Transverse colon (tissue), 4 donors: ENCODE results near the gene CA14. TPM values are rescaled to one million over a fixed set of nuclear protein-coding genes. Genes with fewer than 3 reads are reported as not detected.

Experiments
- DNase-seq: peaks from one replicate; pipeline ENCODE4 v3.0.0-alpha.2; 2019
- H3K27ac ChIP-seq, 4 donors: fragments of 200-600 bp; sonication (generic); 2 replicates each; pipeline ENCODE4 v1.5.1; 2016 to 2018; ENCODE audit warnings: inconsistent platforms in 4 of 4
- H3K27me3 ChIP-seq: fragments of 200-600 bp; sonication (generic); 2 replicates; pipeline ENCODE4 v1.5.1; 2017; ENCODE audit warnings: inconsistent platforms
- H3K36me3 ChIP-seq, 4 donors: fragments of 200-600 bp; sonication (generic); 2 replicates each; pipeline ENCODE4 v1.5.1; 2017 to 2019; ENCODE audit warnings: inconsistent platforms in 4 of 4
- H3K4me1 ChIP-seq, 4 donors: fragments of 200-600 bp; sonication (generic); 2 replicates each; pipeline ENCODE4 v1.5.1; 2017 to 2020; ENCODE audit warnings: inconsistent platforms in 4 of 4
- H3K4me3 ChIP-seq, 4 donors: fragments of 200-600 bp; sonication (generic); 1 replicate in 1 of 4; 2 replicates in 3 of 4; pipeline versions ENCODE4 v1.5.1 to v1.6.1; 2017 to 2019; ENCODE audit warnings: inconsistent platforms in 4 of 4
- H3K9me3 ChIP-seq, 2 donors: fragments of 200-600 bp; sonication (generic); 2 replicates each; pipeline ENCODE4 v1.5.1; 2017 to 2019; ENCODE audit warnings: inconsistent platforms in 2 of 2
- CTCF ChIP-seq, 5 experiments: fragments of 200-600 bp in 3 of 5; fragments of 450-650 bp in 2 of 5; sonication (generic) in 3 of 5; IDR thresholded peaks; 1 replicate in 2 of 5; 2 replicates in 3 of 5; pipeline ENCODE4 v1.5.1; 2016 to 2017; ENCODE audit warnings: antibody characterized with exemption in 5 of 5, inconsistent platforms in 3 of 5, mild to moderate bottlenecking in 2 of 5, moderate library complexity in 1 of 5
- EP300 ChIP-seq: sonication (generic); formaldehyde crosslinking; IDR thresholded peaks from one replicate; pipeline ENCODE4 v1.6.1; 2017; ENCODE audit warnings: antibody characterized with exemption, low read depth
- POLR2A ChIP-seq: fragments of 450-650 bp; IDR thresholded peaks from one replicate; pipeline ENCODE4 v1.6.1; 2016; ENCODE audit warnings: antibody characterized with exemption, mild to moderate bottlenecking, moderate library complexity
- POLR2AphosphoS5 ChIP-seq, 3 donors: sonication (generic); formaldehyde crosslinking; IDR thresholded peaks; one replicate each; pipeline ENCODE4 v1.6.1; 2016; ENCODE audit warnings: antibody characterized with exemption in 3 of 3
- WGBS, 2 donors: methylation state at CpG; one replicate each; pipeline ENCODE4 v1.1.5; 2018; ENCODE audit warnings: low coverage in 1 of 2; 5-methylcytosine and 5-hydroxymethylcytosine counted together
- in situ Hi-C, 4 donors: fragments of 200-750 bp; cut with MboI; loops; one replicate each; pipeline versions ENCODE4 v1.15.0 to v1.15.1; 2017; ENCODE audit warnings: low sequenced_read_pairs in 3 of 4, low pct_ligation_motif_present in 1 of 4, low pct_unique_long_range_greater_than_20kb in 1 of 4
- intact Hi-C: fragments of 100-400 bp; cut with DNase I; formaldehyde crosslinking; loops from one replicate; pipeline ENCODE4 v1.15.1; 2023; ENCODE audit warnings: low total_unique reads
- total RNA-seq, 4 donors: library from RNA; depleted of rRNA; stranded (reverse); fragments of >200 nt; gene quantifications; one replicate each; pipeline ENCODE4 v1.1.0, GENCODE V29; 2016

Gene CA14
- total RNA-seq, 4 donors from 2014 or later, result 0.27 to 1.1 (median 0.48) TPM; not detected in 1

DNA sequence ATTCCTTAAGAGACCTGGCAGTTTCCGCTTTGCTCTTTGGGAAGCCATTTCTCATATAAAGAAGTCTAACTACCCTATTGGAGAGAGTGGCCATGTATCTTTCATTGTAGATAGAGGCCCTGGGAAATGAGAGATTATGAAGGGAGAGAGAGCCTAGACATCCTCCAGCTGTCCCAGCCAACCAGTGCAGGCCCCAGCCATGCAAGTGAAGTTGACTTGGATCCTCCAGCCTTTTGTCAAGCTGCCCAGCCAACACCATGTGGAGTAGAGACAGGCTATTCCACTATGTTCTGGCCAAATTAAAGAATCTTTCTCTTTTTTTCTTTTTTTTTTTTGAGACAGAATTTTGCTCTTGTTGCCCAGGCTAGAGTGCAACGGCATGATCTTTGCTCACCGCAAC lies 14.6 kb upstream of the CA14 start:
- H3K4me1 ChIP-seq, result no peaks in the 10 kb centered on the region
- intact Hi-C loops, result no loop called here
- no peak for DNase-seq
- H3K27ac ChIP-seq, result no peak overlapping the region
- in situ Hi-C loops, result no loop called here
- 88 to 92% methylated on average over 1 to 3 of the region's 3 CpGs for WGBS, 2 donors
- H3K27me3 ChIP-seq, result no peaks in the 10 kb centered on the region
- TF ChIP-seq CTCF (IDR thresholded peaks at IDR 0.05), result no peak
- H3K36me3 ChIP-seq, result no peaks in the 10 kb centered on the region
- H3K4me3 ChIP-seq, result no peak overlapping the region
- no peaks in the 10 kb centered on the region for H3K9me3 ChIP-seq

- Histone ChIP-seq H3K4me1 (no peaks in the 10 kb centered on the region), H3K36me3 (no peaks in the 10 kb centered on the region), H3K4me3 (no peak overlapping the region), H3K27ac (no peak overlapping the region), H3K27me3 (no peaks in the 10 kb centered on the region), H3K9me3 (no peaks in the 10 kb centered on the region)
- in situ Hi-C loops, result no loop called here
- whole genome bisulfite sequencing, 2 donors, result 73 to 74% methylated on average over 2 of the region's 2 CpGs
- TF ChIP-seq CTCF (IDR thresholded peaks at IDR 0.05) (no peak), POLR2AphosphoS5 (IDR thresholded peaks at IDR 0.05) (no peak)
- intact Hi-C loops, result no loop called here
- DNase-seq, result no peak
These were observed 7.6 kb upstream of the CA14 start for GRCh38 chr1:150249936-150250335.

DNA sequence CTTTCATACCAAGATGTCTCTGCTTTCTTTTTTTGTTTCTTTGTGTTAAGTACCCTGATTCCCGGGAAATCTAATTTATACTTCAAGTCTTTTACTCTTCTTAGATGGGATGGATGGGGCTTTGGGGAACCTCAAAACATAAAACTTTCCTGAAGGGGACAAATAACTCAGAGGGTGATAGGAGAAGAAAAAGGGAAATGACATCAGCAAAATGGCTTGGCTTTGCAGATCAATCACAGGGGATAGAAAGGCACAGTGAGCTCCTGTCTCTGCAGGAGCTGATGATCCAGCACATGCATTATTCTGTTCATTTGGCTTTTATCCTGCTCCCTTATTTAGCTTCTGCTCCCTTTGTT lies 1.4 kb upstream of the CA14 start:
- DNase-seq, result no peak
- peak overlapping the region; percentile 31 to 77 (median 74) for H3K27ac ChIP-seq
- peak overlapping the region in 1 of 4 donors; percentile 45 for H3K4me3 ChIP-seq
- H3K9me3 ChIP-seq, result no peaks in the 10 kb centered on the region
- in situ Hi-C loops (no loop called here), intact Hi-C loops (no loop called here)
- H3K36me3 ChIP-seq, result no peaks in the 10 kb centered on the region
- H3K27me3 ChIP-seq, result peaks cover 4% of the 10 kb centered on the region
- WGBS, 2 donors, result 0% methylated on average over 1 of the region's 1 CpG
- peaks cover 8 to 34% (median 23%) of the 10 kb centered on the region in 4 donors for H3K4me1 ChIP-seq
- TF ChIP-seq POLR2AphosphoS5 (IDR thresholded peaks at IDR 0.05), result no peak
- TF ChIP-seq POLR2A, result no peak
- no peak for TF ChIP-seq EP300
- TF ChIP-seq CTCF (IDR thresholded peaks at IDR 0.05), result no peak

- no peak for DNase-seq
- in situ Hi-C loops, result no loop called here
These were observed 826 bp upstream of the CA14 start for GRCh38 chr1:150256554-150257341.

More at GRCh38 chr1:150256554-150257341, 826 bp upstream of the CA14 start:
- Histone ChIP-seq H3K4me3 (no peak overlapping the region), H3K27ac (peak overlapping the region in 3 of 4 donors; percentile 31 to 75 (median 74)), H3K9me3 (no peaks in the 10 kb centered on the region), H3K4me1 (peaks cover 8 to 34% (median 23%) of the 10 kb centered on the region in 4 donors), H3K27me3 (peaks cover 4% of the 10 kb centered on the region), H3K36me3 (no peaks in the 10 kb centered on the region)
- intact Hi-C loops, result no loop called here
- WGBS, 2 donors, result 20 to 41% methylated on average over 1 to 14 of the region's 14 CpGs
- TF ChIP-seq POLR2A (no peak), CTCF (IDR thresholded peaks at IDR 0.05) (no peak), EP300 (no peak), POLR2AphosphoS5 (IDR thresholded peaks at IDR 0.05) (no peak)
